Colonic mucosa (tissue), 4 donors: ENCODE measurements around the gene C1QL1. TPM values are rescaled to one million over a fixed set of nuclear protein-coding genes. Genes with fewer than 3 reads are reported as not detected.

Experiments used
- DNase-seq: peaks from one replicate; pipeline ENCODE4 v3.0.0-alpha.2; 2020
- H3K27ac ChIP-seq: fragments of 200-600 bp; one replicate; pipeline ENCODE4 v1.8.0; 2021
- H3K27me3 ChIP-seq: fragments of 200-600 bp; one replicate; pipeline ENCODE4 v1.8.0; 2021
- H3K36me3 ChIP-seq: fragments of 200-600 bp; one replicate; pipeline ENCODE4 v1.8.0; 2021
- H3K4me1 ChIP-seq: fragments of 200-600 bp; one replicate; pipeline ENCODE4 v1.8.0; 2021; ENCODE audit warnings: mild to moderate bottlenecking
- H3K4me3 ChIP-seq: fragments of 200-600 bp; one replicate; pipeline ENCODE4 v1.8.0; 2021
- H3K9ac ChIP-seq, 2 donors: one replicate each; pipeline ENCODE4 v1.7.0; 2013; ENCODE audit warnings: control low read depth in 2 of 2, low read depth in 2 of 2, low read length in 2 of 2
- H3K9me3 ChIP-seq: fragments of 200-600 bp; one replicate; pipeline ENCODE4 v1.8.0; 2021
- CTCF ChIP-seq: fragments of 200-600 bp; IDR thresholded peaks from one replicate; pipeline ENCODE4 v1.8.0; 2022; ENCODE audit warnings: antibody characterized with exemption, mild to moderate bottlenecking
- intact Hi-C: fragments of 100-400 bp; cut with DNase I; formaldehyde crosslinking; loops from one replicate; pipeline ENCODE4 v1.14.1; 2022
- total RNA-seq, 2 donors: library from RNA; stranded (reverse); fragmentation: NEBNext Ultra II Directional in 1 of 2; extraction: Animal tissue kit (Norgen Biotek cat#: 25700) in 1 of 2; gene quantifications; one replicate each; pipeline ENCODE4 v1.2.1, GENCODE V29; 2021
- donor health status: healthy.
- donor health status: DM: no; HTN: no; CAD: no.
- donor health status: DM: no; HTN: no; CAD: no.

Gene C1QL1
- total RNA-seq, 2 donors from 2014 or later: 1.2 to 1.9 TPM

- no peak for TF ChIP-seq CTCF
- no peak overlapping the region for H3K4me3 ChIP-seq
- H3K9ac ChIP-seq: no peak overlapping the region
- H3K4me1 ChIP-seq: no peaks in the 10 kb centered on the region
- intact Hi-C loops: no loop called here
- no peak overlapping the region for H3K27ac ChIP-seq
- no peaks in the 10 kb centered on the region for H3K36me3 ChIP-seq
- no peaks in the 10 kb centered on the region for H3K9me3 ChIP-seq
- no peaks in the 10 kb centered on the region for H3K27me3 ChIP-seq
- DNase-seq: no peak
These were observed 41.1 kb downstream of the C1QL1 start for GRCh38 chr17:44926821-44927525.

DNA sequence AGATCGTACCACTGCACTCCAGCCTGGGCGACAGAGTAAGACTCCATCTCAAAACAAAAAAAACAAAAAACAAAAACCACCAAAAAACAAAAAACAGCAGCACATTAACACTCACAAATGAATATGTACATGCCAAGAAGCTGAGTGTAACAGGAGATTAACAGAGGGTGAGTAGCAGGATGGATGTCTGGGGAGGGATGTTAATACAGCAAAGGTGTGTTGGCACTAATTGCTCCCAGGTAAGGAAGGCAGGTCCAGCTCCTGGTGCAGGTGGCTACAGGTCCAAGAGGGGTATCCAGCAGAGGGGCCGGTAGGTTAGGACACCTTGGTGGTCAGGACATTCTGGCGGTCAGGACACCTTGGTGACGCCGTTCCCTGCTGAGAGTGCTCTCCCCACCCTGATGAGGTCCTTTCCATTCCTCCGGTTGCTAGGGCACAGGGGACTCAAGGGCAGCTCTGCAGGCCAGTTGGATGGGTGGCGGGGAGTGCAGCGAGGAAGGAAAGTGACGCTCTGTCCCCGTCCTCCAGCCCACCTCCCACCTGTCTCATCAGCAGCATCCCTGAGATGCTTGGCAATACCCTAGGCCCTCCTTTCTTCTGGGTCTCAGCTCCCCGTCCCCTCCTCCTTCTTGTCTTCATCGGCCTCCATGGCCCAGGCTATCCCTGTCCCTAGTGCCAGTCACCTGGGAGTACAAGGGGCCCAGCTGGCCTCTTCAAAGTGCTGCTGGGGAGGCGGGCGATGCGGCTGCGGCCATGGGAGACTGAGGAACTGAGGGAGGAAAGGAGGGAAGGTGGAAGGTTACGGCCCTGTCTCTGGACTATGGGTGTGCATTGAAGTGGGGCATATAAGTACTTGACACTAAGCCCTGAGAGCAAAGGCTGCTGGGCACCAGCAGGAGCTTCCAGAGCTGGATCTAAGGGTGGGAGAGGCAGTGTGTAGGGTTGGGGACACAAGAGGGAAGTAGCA, 42.1 kb downstream of the C1QL1 start:
- TF ChIP-seq CTCF: no peak

GRCh38 chr17:44924107-44924544, 44.0 kb downstream of the C1QL1 start:
- Histone ChIP-seq H3K9ac (no peak overlapping the region), H3K9me3 (no peaks in the 10 kb centered on the region), H3K36me3 (no peaks in the 10 kb centered on the region), H3K4me3 (no peak overlapping the region), H3K4me1 (no peaks in the 10 kb centered on the region), H3K27me3 (no peaks in the 10 kb centered on the region), H3K27ac (no peak overlapping the region)
- DNase-seq: no peak
- intact Hi-C loops: no loop called here
- TF ChIP-seq CTCF: no peak

More for the DNA sequence above, 42.1 kb downstream of the C1QL1 start:
- Histone ChIP-seq H3K27ac (no peak overlapping the region), H3K36me3 (no peaks in the 10 kb centered on the region), H3K9me3 (no peaks in the 10 kb centered on the region), H3K27me3 (no peaks in the 10 kb centered on the region), H3K4me1 (no peaks in the 10 kb centered on the region), H3K9ac (no peak overlapping the region), H3K4me3 (no peak overlapping the region)
- intact Hi-C loops: no loop called here
- DNase-seq: no peak

DNA sequence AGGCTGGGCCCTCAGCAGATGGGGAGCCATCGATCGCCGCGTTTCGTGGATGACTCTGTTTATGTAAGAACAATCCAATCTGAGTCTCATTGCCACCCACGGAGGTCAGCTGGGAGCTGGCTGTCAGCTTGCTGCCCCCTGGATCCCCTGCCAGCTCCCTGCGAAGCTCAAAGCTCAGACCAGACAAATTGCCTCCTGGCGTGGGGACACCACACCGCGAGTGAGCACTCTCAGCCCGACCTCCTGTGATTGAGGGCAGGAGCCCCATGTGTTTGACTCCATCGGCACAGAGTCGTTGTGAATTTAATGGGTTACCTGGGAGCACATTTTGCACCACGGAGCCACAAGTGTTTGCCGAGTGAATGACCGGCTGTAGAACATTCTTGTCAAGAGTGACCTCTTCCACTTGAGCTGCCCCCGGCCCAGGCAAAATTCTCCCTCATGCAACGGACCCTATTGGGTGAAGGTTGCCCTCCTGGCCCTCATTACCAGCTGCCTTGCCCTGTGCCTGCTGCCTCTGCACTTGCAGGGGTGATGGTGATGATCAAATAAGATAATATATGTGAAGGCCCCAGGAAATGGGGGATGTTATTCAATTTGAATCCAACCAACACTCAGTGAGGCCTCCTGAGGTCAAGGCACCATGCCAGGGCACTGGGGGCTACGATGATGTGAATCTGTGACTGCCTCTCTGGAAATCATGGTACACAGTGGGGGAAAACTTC, 45.2 kb downstream of the C1QL1 start:
- Histone ChIP-seq H3K36me3 (no peaks in the 10 kb centered on the region), H3K9ac (no peak overlapping the region), H3K27me3 (no peaks in the 10 kb centered on the region), H3K27ac (no peak overlapping the region), H3K4me1 (no peaks in the 10 kb centered on the region), H3K4me3 (no peak overlapping the region), H3K9me3 (no peaks in the 10 kb centered on the region)
- intact Hi-C loops: no loop called here
- TF ChIP-seq CTCF: no peak
- no peak for DNase-seq

DNA sequence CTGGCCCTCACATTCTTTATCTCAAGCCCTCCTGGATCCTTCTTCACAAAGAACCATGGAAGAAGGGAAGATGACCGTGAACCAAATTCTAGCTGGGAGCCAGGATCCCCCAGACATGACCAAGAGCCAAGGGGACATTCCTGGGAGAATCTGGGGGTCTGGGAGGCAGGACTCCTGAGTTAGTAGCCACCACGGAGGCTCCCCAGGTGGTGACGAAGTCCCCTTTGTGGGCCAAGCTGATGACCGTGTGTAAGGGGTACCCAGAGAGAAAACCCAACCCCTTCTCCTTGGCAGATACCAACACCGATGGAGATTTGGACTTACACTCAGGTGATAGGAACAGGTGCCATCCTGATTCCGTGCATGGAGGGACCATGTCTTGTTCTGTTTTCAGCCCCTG, 46.0 kb downstream of the C1QL1 start:
- no peak overlapping the region for H3K27ac ChIP-seq
- H3K9ac ChIP-seq: no peak overlapping the region
- no peak for TF ChIP-seq CTCF
- no peak for DNase-seq
- no peaks in the 10 kb centered on the region for H3K9me3 ChIP-seq
- no peaks in the 10 kb centered on the region for H3K4me1 ChIP-seq
- H3K27me3 ChIP-seq: no peaks in the 10 kb centered on the region
- no peaks in the 10 kb centered on the region for H3K36me3 ChIP-seq
- H3K4me3 ChIP-seq: no peak overlapping the region
- intact Hi-C loops: no loop called here
